ENCODE results near the gene NNAT. TPM values are rescaled to one million over a fixed set of nuclear protein-coding genes. Genes with fewer than 3 reads are reported as not detected.
A peak's percentile ranks its signal among the peaks of the same experiment; 100 is the strongest.

The NNAT gene
- total and polyA plus RNA-seq, 12 donors = 0.24 to 1.1 (median 0.46) TPM; not detected in 5

DNA sequence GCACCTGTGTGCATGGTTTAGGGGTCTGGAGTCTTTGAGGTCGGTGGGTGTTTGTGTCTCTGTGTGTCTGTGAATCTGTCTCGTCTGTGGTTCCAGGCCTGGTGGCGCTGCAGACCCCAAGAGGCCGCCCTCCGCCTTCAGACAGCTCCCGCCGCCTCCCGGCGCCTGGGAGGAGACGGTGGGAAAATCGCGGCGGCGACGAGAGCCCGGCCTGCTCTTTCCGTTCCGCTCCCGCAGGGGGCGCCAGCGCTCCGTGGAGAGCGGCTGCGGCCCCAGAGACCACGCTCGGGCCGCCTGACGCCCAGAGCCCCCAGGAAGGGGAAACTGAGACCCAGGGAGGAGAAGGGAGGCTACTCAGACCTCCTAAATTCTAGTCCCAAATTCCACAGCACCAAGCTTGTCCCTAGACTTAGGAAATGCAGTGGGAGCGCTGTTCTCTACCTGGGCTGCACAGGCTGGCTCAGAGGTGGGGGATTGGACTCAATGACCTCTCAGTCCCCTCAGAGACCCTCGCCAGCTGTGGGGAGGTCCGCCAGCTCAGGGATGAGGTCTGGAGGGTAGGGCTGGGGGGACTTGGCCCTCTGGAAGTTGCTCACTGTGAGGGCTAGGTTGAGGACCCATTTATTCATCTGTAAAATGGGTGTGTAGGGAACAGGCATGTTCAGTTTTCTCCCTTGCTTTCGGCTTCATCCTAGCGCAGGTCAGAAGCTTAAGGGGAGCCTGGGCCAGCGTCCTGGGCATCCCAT, 43.5 kb downstream of the NNAT start:
- Histone ChIP-seq H3K4me1 (peaks cover 0 to 7% (median 5%) of the 10 kb centered on the region in 9 donors), H3K4me3 (no peak overlapping the region), H3K27me3 (peaks cover 0 to 83% (median 61%) of the 10 kb centered on the region in 7 donors), H3K36me3 (no peaks in the 10 kb centered on the region), H3K27ac (no peak overlapping the region), H3K9me3 (no peaks in the 10 kb centered on the region)
- peak in 7 of 8 donors; percentile 50 to 81 (median 72) for ATAC-seq
- intact Hi-C loops (cut with DNase I) = loop anchor here (5.0 to 10.0 kb wide), 9 partner anchors 330 to 840 kb away; partner anchors contain the start of gene TGM2 (in 1 of the 10)
- peak; percentile 16 to 49 for DNase-seq
- WGBS, 2 donors = 9 to 15% methylated on average over 28 to 34 of the region's 34 CpGs
- TF ChIP-seq, protein P1, sequence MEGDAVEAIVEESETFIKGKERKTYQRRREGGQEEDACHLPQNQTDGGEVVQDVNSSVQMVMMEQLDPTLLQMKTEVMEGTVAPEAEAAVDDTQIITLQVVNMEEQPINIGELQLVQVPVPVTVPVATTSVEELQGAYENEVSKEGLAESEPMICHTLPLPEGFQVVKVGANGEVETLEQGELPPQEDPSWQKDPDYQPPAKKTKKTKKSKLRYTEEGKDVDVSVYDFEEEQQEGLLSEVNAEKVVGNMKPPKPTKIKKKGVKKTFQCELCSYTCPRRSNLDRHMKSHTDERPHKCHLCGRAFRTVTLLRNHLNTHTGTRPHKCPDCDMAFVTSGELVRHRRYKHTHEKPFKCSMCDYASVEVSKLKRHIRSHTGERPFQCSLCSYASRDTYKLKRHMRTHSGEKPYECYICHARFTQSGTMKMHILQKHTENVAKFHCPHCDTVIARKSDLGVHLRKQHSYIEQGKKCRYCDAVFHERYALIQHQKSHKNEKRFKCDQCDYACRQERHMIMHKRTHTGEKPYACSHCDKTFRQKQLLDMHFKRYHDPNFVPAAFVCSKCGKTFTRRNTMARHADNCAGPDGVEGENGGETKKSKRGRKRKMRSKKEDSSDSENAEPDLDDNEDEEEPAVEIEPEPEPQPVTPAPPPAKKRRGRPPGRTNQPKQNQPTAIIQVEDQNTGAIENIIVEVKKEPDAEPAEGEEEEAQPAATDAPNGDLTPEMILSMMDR (IDR thresholded peaks at IDR 0.05) = peak; percentile 83 to 95 (median 91)

GRCh38 chr20:37565134-37565811, 44.2 kb downstream of the NNAT start:
- Histone ChIP-seq H3K27ac (no peak overlapping the region), H3K27me3 (peaks cover 0 to 84% (median 67%) of the 10 kb centered on the region in 7 donors), H3K4me3 (no peak overlapping the region), H3K36me3 (no peaks in the 10 kb centered on the region), H3K9me3 (no peaks in the 10 kb centered on the region), H3K4me1 (peaks cover 0 to 7% (median 5%) of the 10 kb centered on the region in 9 donors)
- 73 to 78% methylated on average over 14 of the region's 14 CpGs for WGBS, 2 donors
- DNase-seq = no peak
- TF ChIP-seq, protein P1 (IDR thresholded peaks at IDR 0.05) = no peak
- no peak for ATAC-seq
- intact Hi-C loops (cut with DNase I) = loop anchor here (5.0 to 10.0 kb wide), 9 partner anchors 330 to 840 kb away; partner anchors contain the start of gene TGM2 (in 1 of the 10)

DNA sequence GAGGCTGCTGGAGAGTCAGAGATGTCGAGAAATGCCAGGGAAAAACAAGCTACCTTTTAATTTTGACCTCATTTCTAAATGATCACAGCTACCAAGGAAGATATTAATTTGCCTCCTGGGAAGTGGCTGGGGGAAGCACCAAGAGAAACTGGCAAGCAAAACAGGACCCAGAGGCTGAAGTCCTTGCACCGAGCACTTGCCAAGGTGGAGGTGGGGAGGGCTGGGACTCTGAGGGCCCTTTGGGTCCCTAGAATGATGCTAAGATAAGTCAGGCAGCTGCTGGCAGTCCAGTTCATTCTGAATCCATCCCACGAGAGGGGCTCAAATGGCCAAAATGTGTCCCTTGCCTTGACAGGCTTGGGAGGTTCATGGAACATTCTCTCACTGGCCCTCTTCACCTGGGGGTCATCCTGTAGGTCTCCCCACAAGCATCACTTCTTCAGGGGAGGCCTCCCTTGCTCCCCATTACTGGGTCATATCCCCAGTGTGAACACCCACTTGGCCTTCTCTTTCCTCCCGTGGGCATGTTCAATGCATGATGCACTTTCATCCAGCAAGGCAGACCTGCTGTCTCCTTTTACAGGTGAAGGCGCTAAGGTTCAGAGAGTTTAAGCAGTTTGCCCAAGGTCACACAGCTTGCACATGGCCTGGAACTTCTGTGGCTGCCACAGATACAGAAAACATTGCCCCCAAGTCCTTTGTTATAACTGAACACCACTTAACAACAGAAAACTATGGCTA, 45.7 kb downstream of the NNAT start:
- intact Hi-C loops (cut with DNase I) = loop anchor here (5.0 to 10.0 kb wide), 9 partner anchors 328 to 838 kb away; partner anchors contain the start of gene TGM2 (in 1 of the 10)
- Histone ChIP-seq H3K27ac (no peak overlapping the region), H3K36me3 (no peaks in the 10 kb centered on the region), H3K9me3 (no peaks in the 10 kb centered on the region), H3K4me3 (no peak overlapping the region), H3K4me1 (peaks cover 0 to 7% (median 5%) of the 10 kb centered on the region in 9 donors), H3K27me3 (peaks cover 0 to 89% (median 73%) of the 10 kb centered on the region in 7 donors)
- ATAC-seq (no peak), DNase-seq (no peak)
- 53 to 68% methylated on average over 5 of the region's 5 CpGs for whole genome bisulfite sequencing, 2 donors
- TF ChIP-seq, protein P1 (IDR thresholded peaks at IDR 0.05) = no peak

DNA sequence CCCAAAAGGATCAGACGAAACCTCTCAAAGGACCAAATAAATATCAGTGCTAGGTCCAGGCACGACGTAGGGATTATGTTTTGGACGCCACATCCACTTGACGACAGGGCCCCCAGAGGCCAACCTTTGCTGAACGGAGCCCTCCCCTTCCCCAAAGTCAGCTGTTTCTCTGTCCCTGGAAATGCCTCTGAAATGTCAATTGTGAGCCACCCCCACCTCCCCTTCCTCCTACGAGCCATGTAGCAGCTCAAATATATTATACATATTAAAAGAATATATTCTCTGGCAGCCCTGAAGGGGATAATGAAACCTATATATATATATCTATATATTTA, 46.2 kb downstream of the NNAT start:
- intact Hi-C loops (cut with DNase I) = loop anchor here (5.0 to 10.0 kb wide), 9 partner anchors 328 to 838 kb away; partner anchors contain the start of gene TGM2 (in 1 of the 10)
- peaks cover 0 to 7% (median 5%) of the 10 kb centered on the region in 9 donors for H3K4me1 ChIP-seq
- 10 to 13% methylated on average over 7 of the region's 7 CpGs for WGBS, 2 donors
- ATAC-seq = no peak
- TF ChIP-seq, protein P1 (IDR thresholded peaks at IDR 0.05) = no peak
- no peak overlapping the region for H3K4me3 ChIP-seq
- peaks cover 0 to 87% (median 70%) of the 10 kb centered on the region in 7 donors for H3K27me3 ChIP-seq
- no peak overlapping the region for H3K27ac ChIP-seq
- no peak for DNase-seq
- H3K9me3 ChIP-seq = no peaks in the 10 kb centered on the region
- H3K36me3 ChIP-seq = no peaks in the 10 kb centered on the region

Data from heart right ventricle (tissue), 16 donors.